ENCODE results near the gene IGSF5.
"Not testable (repeated sequence)": the region's sequence is repeated elsewhere in the genome, so short reads cannot be mapped to it uniquely, and the experiment has no call there.

IGSF5 gene

DNA sequence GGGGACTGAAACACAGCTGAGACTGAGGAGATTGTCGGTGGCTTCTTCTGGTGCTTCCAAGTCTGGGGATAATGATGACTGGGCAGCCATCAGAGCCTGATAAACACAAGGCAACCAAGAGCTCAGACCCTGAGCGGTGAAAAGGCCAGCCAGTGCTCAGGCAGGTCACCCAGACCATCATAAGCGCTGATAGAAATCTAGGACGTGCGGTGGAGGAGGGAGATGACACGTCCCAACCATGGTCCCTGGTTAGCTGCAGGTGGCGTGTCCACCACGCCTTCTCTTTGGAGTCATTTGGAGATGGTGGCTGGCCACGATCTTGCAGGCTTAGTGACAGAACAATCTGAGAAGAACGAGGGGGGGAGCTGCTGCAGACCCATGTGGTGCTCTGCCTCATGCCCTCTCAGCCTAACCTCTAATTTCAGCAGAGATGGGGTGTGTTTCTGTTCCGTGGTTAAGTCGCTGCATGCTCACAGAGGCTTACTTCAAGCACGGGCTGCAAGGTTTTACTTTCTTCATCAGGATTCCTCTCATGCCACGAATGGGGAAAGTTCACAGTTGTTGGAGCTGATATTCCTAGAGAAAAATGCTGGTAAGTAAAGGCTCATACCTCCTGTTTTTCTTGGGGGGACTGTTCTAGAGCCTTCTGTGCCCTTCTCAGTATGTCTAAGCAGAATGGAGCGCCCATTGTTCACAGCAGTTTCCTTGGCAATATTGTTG is 17.4 kb upstream of the IGSF5 start:
- no peak overlapping the region for H3K9ac ChIP-seq (ENCODE audit: insufficient read length)
- no peaks in the 10 kb centered on the region for H3K36me3 ChIP-seq (ENCODE audit: insufficient read depth, low read length)
- TF ChIP-seq EZH2 (IDR thresholded peaks at IDR 0.05) (no peak), POLR2AphosphoS5 (IDR thresholded peaks at IDR 0.05; ENCODE audit: borderline replicate concordance, low read depth, low read length) (no peak), FOXP2 (optimal IDR thresholded peaks at IDR 0.05; ENCODE audit: control extremely low read depth, extremely low read length, insufficient read depth) (no peak)
- no peak overlapping the region for H3K27ac ChIP-seq
- no peaks in the 10 kb centered on the region for H3K9me3 ChIP-seq (ENCODE audit: low read depth, low read length)
- DNase-seq (ENCODE audit: low read depth, low spot score), result no peak
- no peak overlapping the region for H3K4me3 ChIP-seq

DNA sequence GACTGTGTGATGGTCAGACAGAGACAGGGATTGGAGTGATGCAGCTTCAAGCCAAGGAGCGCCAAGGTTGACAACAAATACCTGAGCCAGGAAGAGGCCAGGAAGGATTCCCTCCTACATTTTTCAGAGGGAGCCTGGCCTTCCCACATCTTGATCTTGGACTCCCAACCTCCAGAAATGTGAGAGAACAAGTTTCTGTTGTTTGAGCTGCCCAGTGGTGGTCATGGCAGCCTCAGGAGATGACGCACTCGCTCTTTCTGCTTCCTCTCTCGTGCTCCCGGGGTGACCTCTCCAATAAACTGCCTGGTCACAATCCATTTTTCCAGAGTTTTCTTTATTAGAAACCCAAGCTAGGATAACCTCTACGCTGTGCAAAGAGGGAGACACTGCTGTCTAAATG is 16.6 kb upstream of the IGSF5 start:
- H3K36me3 ChIP-seq (ENCODE audit: insufficient read depth, low read length), result no peaks in the 10 kb centered on the region
- no peaks in the 10 kb centered on the region for H3K9me3 ChIP-seq (ENCODE audit: low read depth, low read length)
- no peak for DNase-seq (ENCODE audit: low read depth, low spot score)
- no peak overlapping the region for H3K9ac ChIP-seq (ENCODE audit: insufficient read length)
- no peak overlapping the region for H3K4me3 ChIP-seq
- no peak for TF ChIP-seq POLR2AphosphoS5 (IDR thresholded peaks at IDR 0.05; ENCODE audit: borderline replicate concordance, low read depth, low read length)
- no peak for TF ChIP-seq FOXP2 (optimal IDR thresholded peaks at IDR 0.05; ENCODE audit: control extremely low read depth, extremely low read length, insufficient read depth)
- no peak for TF ChIP-seq EZH2 (IDR thresholded peaks at IDR 0.05)
- no peak overlapping the region for H3K27ac ChIP-seq

DNA sequence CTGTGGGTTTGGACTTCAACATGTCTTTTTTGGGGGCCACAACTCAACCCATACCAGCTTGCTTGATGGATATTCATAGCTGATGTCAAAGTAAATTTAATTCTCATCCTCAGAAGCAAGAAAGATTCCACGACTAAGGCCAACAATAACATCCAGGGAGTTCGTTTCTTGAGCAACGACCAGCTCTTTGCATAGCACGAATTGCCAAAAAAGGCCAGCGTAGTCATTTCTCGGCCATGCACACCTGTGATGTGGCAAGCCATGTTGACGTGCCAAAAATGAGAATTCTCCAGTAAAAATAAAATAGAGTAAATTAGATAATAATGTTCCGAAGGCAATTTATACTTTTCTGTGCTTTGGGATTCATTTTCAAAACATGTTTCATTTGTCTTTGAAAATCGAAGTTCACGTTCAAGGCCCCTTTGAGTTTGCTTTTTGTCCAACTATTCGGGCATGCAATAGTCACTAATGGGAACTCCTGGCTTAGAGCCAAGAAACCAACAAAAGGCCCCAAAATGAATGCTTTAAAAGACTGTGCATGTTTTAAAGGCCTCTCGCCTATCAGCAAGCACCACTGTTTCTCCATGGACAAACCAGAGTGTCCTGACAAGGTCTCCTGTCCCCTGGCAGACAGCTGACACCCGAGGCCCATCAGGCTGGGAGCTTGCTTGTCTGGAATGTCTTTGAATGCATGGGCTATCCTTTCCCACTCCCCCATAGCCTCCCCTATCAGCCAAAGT is 14.4 kb upstream of the IGSF5 start:
- Histone ChIP-seq H3K9ac (ENCODE audit: insufficient read length) (no peak overlapping the region), H3K36me3 (ENCODE audit: insufficient read depth, low read length) (no peaks in the 10 kb centered on the region), H3K27ac (no peak overlapping the region), H3K4me3 (no peak overlapping the region), H3K9me3 (ENCODE audit: low read depth, low read length) (no peaks in the 10 kb centered on the region)
- TF ChIP-seq FOXP2 (optimal IDR thresholded peaks at IDR 0.05; ENCODE audit: control extremely low read depth, extremely low read length, insufficient read depth), result no peak
- no peak for TF ChIP-seq POLR2AphosphoS5 (IDR thresholded peaks at IDR 0.05; ENCODE audit: borderline replicate concordance, low read depth, low read length)
- no peak for TF ChIP-seq EZH2 (IDR thresholded peaks at IDR 0.05)
- DNase-seq (ENCODE audit: low read depth, low spot score), result no peak

DNA sequence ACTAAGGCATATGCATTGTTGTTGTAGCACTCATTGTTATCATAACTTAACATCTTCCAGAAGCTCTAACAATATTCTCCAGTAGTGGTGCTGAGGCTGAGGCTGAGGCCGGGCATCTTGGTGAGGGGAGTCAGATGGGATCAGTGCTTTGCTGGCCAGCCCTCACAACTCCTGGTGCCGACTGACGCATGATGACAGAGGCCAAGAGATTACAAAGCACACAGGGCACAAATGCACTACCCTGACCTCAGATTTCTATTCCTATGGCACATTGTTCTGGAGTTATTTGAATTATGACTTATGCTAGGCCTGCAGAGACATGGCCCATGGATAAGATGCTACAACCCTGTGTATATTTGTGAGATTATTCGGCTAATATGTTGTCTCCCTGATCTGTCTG is 8.3 kb upstream of the IGSF5 start:
- Histone ChIP-seq H3K4me3 (no peak overlapping the region), H3K27ac (no peak overlapping the region), H3K9me3 (ENCODE audit: low read depth, low read length) (no peaks in the 10 kb centered on the region), H3K9ac (ENCODE audit: insufficient read length) (no peak overlapping the region), H3K36me3 (ENCODE audit: insufficient read depth, low read length) (no peaks in the 10 kb centered on the region)
- TF ChIP-seq POLR2AphosphoS5 (IDR thresholded peaks at IDR 0.05; ENCODE audit: borderline replicate concordance, low read depth, low read length) (no peak), FOXP2 (optimal IDR thresholded peaks at IDR 0.05; ENCODE audit: control extremely low read depth, extremely low read length, insufficient read depth) (no peak), EZH2 (IDR thresholded peaks at IDR 0.05) (no peak)
- DNase-seq (ENCODE audit: low read depth, low spot score), result no peak

DNA sequence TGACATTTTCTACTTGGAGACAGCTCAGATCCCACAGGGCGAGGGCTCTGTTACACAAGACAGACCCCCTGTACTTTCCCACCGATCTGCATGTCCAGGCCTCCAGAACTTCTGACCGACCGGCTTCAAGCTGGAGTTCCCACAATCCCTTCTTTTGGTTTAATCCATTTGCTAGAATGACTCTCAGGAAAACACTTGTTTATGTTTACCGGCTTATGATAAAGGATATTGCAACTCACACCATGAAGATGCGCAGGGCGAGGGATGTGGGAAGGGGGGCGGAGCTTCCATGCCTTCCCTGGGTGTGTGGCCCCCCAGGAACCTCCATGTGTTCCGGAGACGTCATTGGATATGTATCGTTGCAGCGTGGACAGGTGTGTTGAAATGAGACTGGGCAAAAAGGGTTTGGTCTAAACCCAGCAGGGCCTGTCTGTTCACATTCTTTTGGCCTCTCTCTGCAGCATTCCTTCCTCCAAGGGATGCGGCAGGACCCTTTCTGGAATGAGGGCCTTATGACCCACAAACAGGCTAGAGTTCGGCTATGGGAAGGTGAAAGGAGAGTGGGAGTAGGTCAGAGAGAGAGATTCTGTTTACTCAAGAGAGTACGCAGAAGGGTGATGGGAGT is 7.5 kb upstream of the IGSF5 start:
- Histone ChIP-seq H3K27ac (no peak overlapping the region), H3K9me3 (ENCODE audit: low read depth, low read length) (no peaks in the 10 kb centered on the region), H3K4me3 (no peak overlapping the region), H3K9ac (ENCODE audit: insufficient read length) (no peak overlapping the region), H3K36me3 (ENCODE audit: insufficient read depth, low read length) (no peaks in the 10 kb centered on the region)
- DNase-seq (ENCODE audit: low read depth, low spot score), result no peak
- no peak for TF ChIP-seq POLR2AphosphoS5 (IDR thresholded peaks at IDR 0.05; ENCODE audit: borderline replicate concordance, low read depth, low read length)
- no peak for TF ChIP-seq EZH2 (IDR thresholded peaks at IDR 0.05)
- TF ChIP-seq FOXP2 (optimal IDR thresholded peaks at IDR 0.05; ENCODE audit: control extremely low read depth, extremely low read length, insufficient read depth), result no peak

DNA sequence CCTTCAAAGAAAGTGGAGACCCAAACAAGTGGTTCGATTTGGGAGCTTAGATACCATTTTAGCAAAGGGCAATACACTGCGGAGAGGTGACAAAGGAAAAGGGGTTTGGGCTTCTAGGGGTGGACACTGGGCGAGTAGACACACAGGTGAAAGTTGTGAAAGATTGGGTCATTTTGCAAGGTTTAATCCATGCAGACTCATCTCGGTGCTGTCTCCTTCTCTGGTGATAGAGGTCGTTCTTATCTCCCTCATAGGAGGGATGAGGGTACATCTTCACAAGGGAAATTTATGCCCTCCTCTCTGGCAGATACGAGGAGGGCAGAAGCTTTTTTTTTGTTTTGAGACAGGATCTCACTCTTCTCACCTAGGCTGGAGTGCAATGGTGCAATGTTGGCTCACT is 6.4 kb upstream of the IGSF5 start:
- no peak overlapping the region for H3K27ac ChIP-seq
- H3K36me3 ChIP-seq (ENCODE audit: insufficient read depth, low read length), result no peaks in the 10 kb centered on the region
- H3K9me3 ChIP-seq (ENCODE audit: low read depth, low read length), result no peaks in the 10 kb centered on the region
- TF ChIP-seq POLR2AphosphoS5 (IDR thresholded peaks at IDR 0.05; ENCODE audit: borderline replicate concordance, low read depth, low read length) (no peak), EZH2 (IDR thresholded peaks at IDR 0.05) (no peak), FOXP2 (optimal IDR thresholded peaks at IDR 0.05; ENCODE audit: control extremely low read depth, extremely low read length, insufficient read depth) (no peak)
- no peak for DNase-seq (ENCODE audit: low read depth, low spot score)
- H3K4me3 ChIP-seq, result no peak overlapping the region
- H3K9ac ChIP-seq (ENCODE audit: insufficient read length), result no peak overlapping the region

DNA sequence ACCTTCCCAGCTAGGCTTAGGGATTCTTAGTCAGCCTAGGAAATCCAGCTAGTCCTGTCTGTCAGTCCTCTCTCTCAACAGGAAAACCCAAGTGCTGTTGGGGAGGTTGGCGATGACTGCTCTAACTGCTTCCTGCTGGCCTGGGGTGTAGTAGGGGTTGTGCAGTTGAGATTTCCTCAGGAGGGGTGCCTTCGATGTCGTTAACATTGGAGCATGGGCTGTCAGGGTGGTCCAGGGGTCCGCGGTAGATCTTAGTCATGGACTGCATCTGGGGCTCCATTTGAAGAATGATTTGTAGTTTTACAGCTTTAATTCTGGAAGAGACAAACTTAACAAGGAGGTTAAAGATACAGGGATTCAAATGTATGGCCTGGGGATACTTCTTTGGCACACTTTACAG is 5.5 kb upstream of the IGSF5 start:
- not testable (repeated sequence) for H3K9ac ChIP-seq (ENCODE audit: insufficient read length); H3K9me3 ChIP-seq (ENCODE audit: low read depth, low read length); H3K27ac ChIP-seq; H3K36me3 ChIP-seq (ENCODE audit: insufficient read depth, low read length); H3K4me3 ChIP-seq; DNase-seq (ENCODE audit: low read depth, low spot score)

DNA sequence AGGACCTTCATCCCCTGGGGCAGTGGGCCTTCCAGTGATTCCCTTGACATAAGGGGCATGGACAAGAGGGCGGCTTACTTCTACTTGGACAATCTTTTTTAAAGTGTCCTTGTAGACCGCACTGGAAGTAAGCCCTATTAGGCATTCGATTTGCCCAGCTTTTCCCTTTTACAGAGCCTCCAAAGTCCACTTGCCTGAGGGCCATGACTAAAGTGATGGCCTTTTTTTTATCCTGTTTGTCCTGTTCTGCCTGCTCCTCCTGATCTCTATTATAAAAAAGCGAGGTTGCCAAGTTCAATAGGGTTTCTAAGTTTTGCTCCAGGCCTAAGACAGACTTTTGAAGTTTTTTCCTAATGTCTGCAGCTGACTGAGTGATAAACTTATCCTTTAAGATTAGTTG is 2.4 kb upstream of the IGSF5 start:
- H3K27ac ChIP-seq; DNase-seq (ENCODE audit: low read depth, low spot score); H3K9ac ChIP-seq (ENCODE audit: insufficient read length); H3K9me3 ChIP-seq (ENCODE audit: low read depth, low read length); H3K4me3 ChIP-seq; H3K36me3 ChIP-seq (ENCODE audit: insufficient read depth, low read length): not testable (repeated sequence)

DNA sequence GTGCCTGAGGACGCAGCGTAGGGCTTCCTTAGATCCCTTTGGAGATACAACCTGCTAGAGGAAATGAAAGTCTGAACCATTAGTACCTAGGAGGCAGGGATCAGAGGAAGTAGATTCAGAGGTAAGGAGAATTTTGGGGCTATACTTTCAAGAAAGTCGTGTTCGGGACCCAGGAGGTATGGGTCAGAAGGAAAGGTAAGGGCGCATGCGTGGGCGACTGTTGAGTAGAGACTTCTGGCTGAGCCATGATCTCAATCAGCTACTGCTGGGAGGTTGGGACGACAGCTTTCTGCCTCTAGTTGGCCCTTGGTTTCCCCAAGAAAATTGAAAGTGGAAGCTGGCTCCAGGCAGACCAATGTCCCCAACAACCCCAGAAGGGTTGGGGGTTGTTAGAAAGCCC is 349 bp downstream of the IGSF5 start:
- H3K4me3 ChIP-seq; H3K9ac ChIP-seq (ENCODE audit: insufficient read length); H3K27ac ChIP-seq; DNase-seq (ENCODE audit: low read depth, low spot score); H3K36me3 ChIP-seq (ENCODE audit: insufficient read depth, low read length); H3K9me3 ChIP-seq (ENCODE audit: low read depth, low read length): not testable (repeated sequence)
